ENCODE results near the gene FOXP1. TPM values are rescaled to one million over a fixed set of nuclear protein-coding genes. Genes with fewer than 3 reads are reported as not detected.

The FOXP1 gene
- total RNA-seq, 1 experiment from 2014 or later, result 75.3 TPM

GRCh38 chr3:71107926-71108325 lies 475.6 kb downstream of the FOXP1 start:
- TF ChIP-seq CTCF (conservative IDR thresholded peaks at IDR 0.05), result no peak
- Histone ChIP-seq H3K56ac (ENCODE audit: insufficient read length, low read depth, low read length) (no peak overlapping the region), H3K9me3 (ENCODE audit: control insufficient read depth, low read depth, low read length) (no peaks in the 10 kb centered on the region), H3K14ac (ENCODE audit: insufficient read depth, low read length) (no peak overlapping the region), H3K9ac (ENCODE audit: extremely low read depth, insufficient read length, low read length) (no peak overlapping the region), H4K5ac (ENCODE audit: insufficient read length, low read depth, low read length) (no peak overlapping the region), H3K23me2 (ENCODE audit: insufficient read length, low read depth, low read length, poor library complexity, severe bottlenecking) (no peaks in the 10 kb centered on the region), H2BK15ac (ENCODE audit: low read depth, low read length) (no peak overlapping the region), H3K27ac (ENCODE audit: insufficient read length, low read depth, low read length) (no peak overlapping the region), H2BK120ac (ENCODE audit: low read depth, low read length, poor library complexity, severe bottlenecking) (no peak overlapping the region), H4K91ac (ENCODE audit: insufficient read length, low read depth, low read length) (no peak overlapping the region), H3K79me1 (ENCODE audit: insufficient read depth, low read depth, low read length, poor library complexity, severe bottlenecking) (no peaks in the 10 kb centered on the region), H2AFZ (ENCODE audit: low read length) (no peak overlapping the region), H3K4ac (ENCODE audit: low read depth, low read length) (no peak overlapping the region), H3T11ph (ENCODE audit: low read length) (no peak overlapping the region), H3K27me3 (ENCODE audit: insufficient read depth, low read length) (no peaks in the 10 kb centered on the region), H2BK20ac (ENCODE audit: low read depth, low read length, poor library complexity, severe bottlenecking) (no peak overlapping the region), H3K4me2 (ENCODE audit: insufficient read depth, insufficient read length, low read length) (no peak overlapping the region), H4K20me1 (ENCODE audit: control insufficient read depth, insufficient read depth, insufficient read length) (no peaks in the 10 kb centered on the region), H2AK5ac (ENCODE audit: insufficient read length, low read length) (no peak overlapping the region), H3K18ac (ENCODE audit: insufficient read length, low read depth, low read length) (no peak overlapping the region), H3K79me2 (ENCODE audit: insufficient read depth, low read length) (no peaks in the 10 kb centered on the region), H2BK12ac (ENCODE audit: insufficient read length, low read depth, low read length) (no peak overlapping the region), H4K8ac (replicated peaks; ENCODE audit: insufficient read length, low read depth, low read length) (no peak overlapping the region), H2BK5ac (ENCODE audit: insufficient read length, low read length) (no peak overlapping the region), H3K4me1 (ENCODE audit: insufficient read depth, low read length) (no peaks in the 10 kb centered on the region), H3K23ac (ENCODE audit: insufficient read length, low read depth, low read length) (no peak overlapping the region)
- Mint-ChIP-seq H3K36me3 (ENCODE audit: insufficient read depth in 1 of 3, low read depth in 3 of 3) (peaks cover 0 to 24% (median 14%) of the 10 kb centered on the region in 3 experiments; a peak in 4 of 7 replicates), H3K9me3 (no peaks in the 10 kb centered on the region), H3K4me1 (peaks cover 10 to 13% of the 10 kb centered on the region in 2 experiments), H3K27me3 (ENCODE audit: low read depth) (no peaks in the 10 kb centered on the region), H3K4me3 (no peak overlapping the region), H3K27ac (no peak overlapping the region)
- no peak for DNase-seq
- no CpG with 5 or more reads among the region's 3 CpGs for WGBS (ENCODE audit: extremely low coverage, insufficient read length, low lambda C conversion rate)

All from H9 (cell line).